ENCODE measurements around the gene PLA2G2C.

Gene PLA2G2C

GRCh38 chr1:20183616-20184271 lies 2.6 kb downstream of the PLA2G2C start:
- no peak for DNase-seq (ENCODE audit: low read depth)

GRCh38 chr1:20183035-20183434 lies 3.3 kb downstream of the PLA2G2C start:
- no peak for DNase-seq (ENCODE audit: low read depth)

GRCh38 chr1:20182415-20182814 lies 3.9 kb downstream of the PLA2G2C start:
- no peak for DNase-seq (ENCODE audit: low read depth)

DNA sequence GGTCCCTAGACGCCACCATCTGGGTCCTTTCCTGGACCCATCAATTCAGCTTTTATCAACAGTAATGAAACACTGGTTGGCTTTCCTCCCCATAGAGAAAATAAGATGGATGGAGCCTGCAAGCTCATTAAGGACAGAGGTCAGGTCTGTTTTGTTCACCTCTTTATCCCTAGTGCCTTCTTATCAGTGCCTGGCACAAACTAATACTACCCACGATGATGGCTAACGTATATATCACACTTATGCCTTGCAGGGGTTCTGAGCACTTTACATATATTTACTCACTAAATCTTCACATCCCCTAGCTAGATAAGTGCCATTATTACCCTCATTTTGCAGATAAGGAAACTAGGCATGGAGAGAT lies 5.5 kb downstream of the PLA2G2C start:
- DNase-seq (ENCODE audit: low read depth) = no peak

GRCh38 chr1:20180129-20180843 lies 6.0 kb downstream of the PLA2G2C start:
- no peak for DNase-seq (ENCODE audit: low read depth)

DNA sequence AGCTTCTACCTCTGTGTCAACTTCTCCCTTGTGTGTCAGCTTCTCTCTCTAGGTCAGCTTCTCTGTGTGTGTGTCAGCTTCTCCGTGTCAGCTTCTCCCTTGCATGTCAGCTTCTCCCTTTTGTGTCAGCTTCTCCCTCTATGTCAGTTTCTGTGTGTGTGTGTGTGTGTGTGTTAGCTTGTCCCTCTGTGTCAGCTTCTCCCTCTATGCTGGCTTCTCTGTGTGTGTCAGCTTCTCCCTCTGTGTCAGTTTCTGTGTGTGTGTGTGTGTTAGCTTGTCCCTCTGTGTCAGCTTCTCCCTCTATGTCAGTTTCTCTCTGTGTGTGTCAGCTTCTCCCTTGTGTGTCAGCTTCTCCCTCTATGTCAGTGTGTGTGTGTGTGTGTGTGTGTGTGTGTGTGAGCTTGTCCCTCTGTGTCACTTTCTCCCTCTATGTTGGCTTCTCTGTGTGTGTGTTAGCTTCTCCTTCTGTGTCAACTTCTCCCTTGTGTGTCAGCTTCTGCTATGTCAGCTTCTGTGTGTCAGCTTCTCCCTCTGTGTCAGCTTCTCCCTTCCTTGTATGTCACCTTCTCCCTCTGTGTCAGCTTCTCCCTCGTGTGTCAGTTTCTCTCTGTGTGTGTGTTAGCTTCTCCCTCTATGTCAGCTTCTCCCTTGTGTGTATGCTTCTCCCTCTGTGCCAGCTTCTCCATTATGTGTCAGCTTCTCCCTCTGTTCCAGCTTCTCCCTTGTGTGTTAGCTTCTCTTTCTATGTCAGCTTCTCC lies 6.8 kb downstream of the PLA2G2C start:
- no peak for DNase-seq (ENCODE audit: low read depth)

- no peak for DNase-seq (ENCODE audit: low read depth)
Observed at GRCh38 chr1:20178634-20179370, 7.5 kb downstream of the PLA2G2C start.

DNA sequence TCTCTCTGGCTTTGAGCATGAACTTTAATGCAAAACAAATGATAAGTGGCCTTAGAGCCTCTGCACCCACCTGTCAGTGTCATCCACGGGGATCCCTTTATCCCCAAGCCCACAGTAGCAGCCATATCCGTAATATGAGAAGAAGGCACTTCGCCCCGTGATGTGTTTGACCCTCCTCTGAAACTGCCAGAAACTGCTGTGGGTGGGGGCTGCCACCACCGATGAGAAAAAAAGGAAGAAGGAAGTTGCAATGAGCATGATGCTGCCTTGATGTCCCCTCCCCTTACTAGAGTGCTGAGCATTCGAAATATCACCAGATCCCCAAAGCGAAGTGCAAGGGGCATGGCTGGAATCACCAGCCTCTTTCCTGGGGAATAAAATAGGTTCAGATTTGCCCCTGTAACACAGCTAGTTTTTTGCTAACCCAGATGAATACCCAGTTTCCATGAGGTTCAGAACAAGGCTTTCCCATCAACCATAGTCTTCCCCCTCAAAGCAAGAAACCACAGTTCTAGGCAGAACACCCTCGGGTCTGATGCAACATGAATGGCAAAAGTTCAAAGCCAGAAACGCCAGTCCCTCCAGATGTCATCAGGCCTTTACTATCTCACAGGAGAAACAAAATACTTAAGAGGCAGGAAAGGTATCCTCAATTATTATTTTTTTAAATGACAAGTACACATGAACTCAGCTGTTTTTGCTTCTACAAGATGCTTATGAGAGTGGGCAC lies 11.2 kb downstream of the PLA2G2C start:
- DNase-seq (ENCODE audit: low read depth) = no peak

DNA sequence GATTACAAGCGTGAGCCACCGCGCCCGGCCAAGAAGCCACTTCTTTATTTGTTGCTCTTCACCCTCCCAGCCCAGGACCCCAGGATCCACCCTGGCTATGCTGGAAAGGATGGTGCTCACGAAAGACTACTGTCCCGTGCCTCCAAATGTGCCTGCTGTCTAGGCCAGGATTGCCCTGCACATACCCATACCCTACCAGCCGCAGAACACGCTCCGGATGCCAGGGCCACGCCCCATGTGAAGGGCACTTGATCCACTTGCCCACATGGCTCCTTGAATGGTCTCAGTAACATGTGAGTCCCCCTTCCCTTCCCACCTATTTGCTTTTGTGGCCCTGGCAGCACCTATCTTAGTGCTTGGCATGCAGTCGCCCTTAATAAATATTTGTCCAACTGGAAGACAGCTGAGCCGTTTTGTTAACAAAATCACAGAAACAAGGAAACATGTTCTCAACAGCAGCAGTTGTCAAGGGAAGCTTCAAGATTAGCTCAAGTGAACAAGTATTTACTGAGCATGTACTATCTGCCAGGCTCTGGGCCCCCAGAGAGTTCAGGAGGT lies 14.2 kb downstream of the PLA2G2C start:
- no peak for DNase-seq (ENCODE audit: low read depth)

GRCh38 chr1:20169932-20170331 lies 16.4 kb downstream of the PLA2G2C start:
- DNase-seq (ENCODE audit: low read depth) = no peak

- no peak for DNase-seq (ENCODE audit: low read depth)
Observed at GRCh38 chr1:20168564-20169491, 17.5 kb downstream of the PLA2G2C start.

DNA sequence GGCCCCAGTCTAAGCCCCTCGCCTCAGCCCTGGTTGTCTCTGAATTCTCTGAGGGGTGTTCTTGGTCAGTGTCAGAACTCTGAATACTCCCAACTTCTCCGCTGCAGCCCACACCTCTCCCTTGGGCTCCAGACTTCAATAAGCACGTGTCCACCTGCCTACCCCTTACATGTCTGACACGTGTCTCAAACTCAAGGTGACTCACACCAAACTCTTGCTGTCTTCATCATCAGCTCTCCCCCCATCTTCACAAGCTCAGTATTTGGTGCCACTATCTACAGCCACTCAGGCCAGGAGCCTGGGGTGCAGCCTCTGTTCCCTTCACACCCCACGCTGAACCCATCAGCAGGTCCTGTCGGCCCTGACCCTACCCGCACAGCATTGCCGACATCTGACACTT lies 19.2 kb downstream of the PLA2G2C start:
- no peak for DNase-seq (ENCODE audit: low read depth)

GRCh38 chr1:20166051-20166450 lies 20.3 kb downstream of the PLA2G2C start:
- DNase-seq (ENCODE audit: low read depth) = no peak

DNA sequence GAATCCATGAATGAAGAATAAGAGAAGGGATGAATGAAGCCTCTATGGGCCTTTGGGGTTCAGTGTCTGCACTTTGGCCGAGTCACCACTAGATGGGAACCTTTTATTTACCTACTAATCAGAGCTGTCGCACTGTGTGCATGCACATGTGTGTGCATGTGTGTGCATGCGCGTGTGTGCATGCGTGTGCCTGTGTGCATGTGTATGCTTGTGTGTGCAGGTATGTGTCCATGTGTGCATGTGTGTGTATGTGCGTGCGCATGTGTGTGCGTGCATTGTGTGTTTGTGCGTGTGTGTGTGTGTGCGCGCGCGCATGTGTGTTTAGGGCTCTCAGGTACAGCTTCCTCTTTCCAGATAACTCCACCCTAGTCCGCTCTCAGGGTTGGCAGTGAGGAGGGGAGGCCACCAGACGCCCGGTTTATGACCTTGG lies 20.8 kb downstream of the PLA2G2C start:
- DNase-seq (ENCODE audit: low read depth) = no peak

GRCh38 chr1:20164694-20165202 lies 21.6 kb downstream of the PLA2G2C start:
- no peak for DNase-seq (ENCODE audit: low read depth)

GRCh38 chr1:20160034-20160433 lies 26.3 kb downstream of the PLA2G2C start:
- no peak for DNase-seq (ENCODE audit: low read depth)

DNA sequence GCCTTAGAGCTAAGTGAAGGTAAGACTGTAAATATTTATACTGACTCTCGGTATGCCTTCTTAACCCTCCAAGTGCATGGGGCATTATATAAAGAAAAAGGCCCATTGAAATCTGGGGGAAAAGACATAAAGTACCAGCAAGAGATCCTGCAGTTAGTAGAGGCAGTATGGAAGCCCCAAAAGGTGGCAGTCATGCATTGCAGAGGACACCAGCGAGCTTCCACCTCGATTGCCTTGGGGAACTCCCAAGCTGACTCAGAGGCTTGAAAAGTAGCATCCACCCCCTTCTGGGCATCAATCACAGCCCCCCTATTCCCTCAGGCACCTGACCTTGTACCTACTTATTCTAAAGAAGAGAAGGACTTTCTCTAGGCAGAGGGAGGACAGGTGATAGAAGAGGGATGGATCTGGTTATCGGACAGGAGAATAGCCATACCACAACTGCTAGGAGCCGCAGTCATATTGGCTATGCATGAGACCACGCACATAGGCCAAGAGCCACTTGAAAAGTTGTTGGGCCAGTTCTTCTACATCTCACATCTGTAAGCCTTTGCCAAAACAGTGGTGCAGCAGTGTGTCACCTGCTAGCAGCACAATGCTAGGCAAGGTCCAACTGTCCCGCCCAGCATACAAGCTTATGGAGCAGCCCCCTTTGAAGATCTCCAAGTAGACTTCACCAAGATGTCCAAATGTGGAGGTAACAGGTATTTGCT lies 27.8 kb downstream of the PLA2G2C start:
- no peak for DNase-seq (ENCODE audit: low read depth)

DNA sequence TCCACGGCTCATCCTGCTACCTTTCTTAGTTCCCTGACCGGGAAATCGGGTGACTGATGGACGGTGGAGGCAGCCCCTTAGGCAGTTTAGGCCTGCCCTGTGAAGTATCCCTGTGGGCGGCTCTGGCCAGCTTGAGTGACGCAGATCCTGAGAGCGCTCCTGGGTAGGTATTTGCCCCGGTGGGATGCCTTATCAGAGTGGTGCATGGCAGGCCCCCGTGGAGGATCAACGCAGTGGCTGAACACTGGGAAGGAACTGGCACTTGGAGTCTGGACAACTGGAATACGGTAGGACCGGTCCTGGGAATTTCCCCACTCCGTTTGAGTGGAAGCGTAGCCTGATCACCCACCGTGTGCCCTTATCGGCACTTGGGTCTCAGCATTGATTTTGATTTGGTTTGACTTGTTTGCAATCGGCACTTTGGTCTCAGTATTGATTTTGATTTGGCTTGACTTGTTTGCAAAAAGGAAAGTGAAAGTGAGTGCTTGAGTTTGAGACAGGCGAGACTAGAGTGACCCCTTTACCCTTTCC lies 32.0 kb downstream of the PLA2G2C start:
- no peak for DNase-seq (ENCODE audit: low read depth)

DNA sequence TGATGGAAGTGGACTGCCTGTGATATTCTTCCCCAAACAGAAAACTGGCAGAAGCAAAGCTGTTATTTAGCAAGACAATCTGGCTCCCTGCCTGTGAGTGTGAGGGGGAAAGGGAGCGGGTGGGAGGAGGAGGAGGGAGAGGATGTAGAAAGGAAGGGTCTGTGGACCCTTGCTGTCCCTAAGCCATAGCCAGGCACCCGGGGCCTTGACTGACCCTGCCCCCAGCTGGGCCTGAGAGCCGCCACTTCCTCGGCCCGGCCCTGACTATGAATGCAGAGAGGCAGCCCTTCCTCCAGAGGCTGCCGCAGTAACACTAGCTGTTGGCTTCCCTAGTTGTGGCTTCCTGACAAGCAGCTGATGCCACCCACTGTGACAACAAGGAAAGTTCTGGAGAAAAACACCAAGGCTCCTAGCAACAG lies 33.3 kb downstream of the PLA2G2C start:
- DNase-seq (ENCODE audit: low read depth) = no peak

All from activated T-cell treated with anti-CD3 and anti-CD28 coated beads for 1 hour (primary cell).